Heart left ventricle (tissue), 16 donors: ENCODE measurements around the gene GCH1. TPM values are rescaled to one million over a fixed set of nuclear protein-coding genes. Genes with fewer than 3 reads are reported as not detected.
"Not testable (repeated sequence)": the region's sequence is repeated elsewhere in the genome, so short reads cannot be mapped to it uniquely, and the experiment has no call there.

Source experiments
- ATAC-seq, 4 donors: fragments of 200-7000 bp; cut with Tn5 transposase; one replicate each; pipeline ENCODE4 v1.9.1; 2020 to 2022; ENCODE audit warnings: moderate library complexity in 4 of 4, mild to moderate bottlenecking in 3 of 4, moderate number of reproducible peaks in 1 of 4
- DNase-seq, 5 donors: peaks; one replicate each; pipeline ENCODE4 v3.0.0-alpha.2; 2020
- H3K27ac ChIP-seq, 12 donors: fragments of 200-600 bp; sonication (generic) in 4 of 12; one replicate each; pipeline versions ENCODE4 v1.5.0 to v1.8.0; 2016 to 2022; ENCODE audit warnings: mild to moderate bottlenecking in 2 of 12
- H3K27me3 ChIP-seq, 9 donors: fragments of 200-600 bp; sonication (generic) in 2 of 9; one replicate each; pipeline versions ENCODE4 v1.5.1 to v1.8.0; 2016 to 2022; ENCODE audit warnings: mild to moderate bottlenecking in 3 of 9
- H3K36me3 ChIP-seq, 9 donors: fragments of 200-600 bp; sonication (generic) in 2 of 9; one replicate each; pipeline versions ENCODE4 v1.5.0 to v1.8.0; 2018 to 2022; ENCODE audit warnings: mild to moderate bottlenecking in 2 of 9
- H3K4me1 ChIP-seq, 12 donors: fragments of 200-600 bp; sonication (generic) in 4 of 12; one replicate each; pipeline versions ENCODE4 v1.5.0 to v1.8.0; 2016 to 2022; ENCODE audit warnings: mild to moderate bottlenecking in 3 of 12
- H3K4me3 ChIP-seq, 12 donors: fragments of 200-600 bp; sonication (generic) in 4 of 12; one replicate each; pipeline versions ENCODE4 v1.5.0 to v1.8.0; 2017 to 2022; ENCODE audit warnings: mild to moderate bottlenecking in 9 of 12, moderate library complexity in 4 of 12
- H3K9me3 ChIP-seq, 12 donors: fragments of 200-600 bp; sonication (generic) in 4 of 12; one replicate each; pipeline versions ENCODE4 v1.5.0 to v1.8.0; 2016 to 2022; ENCODE audit warnings: mild to moderate bottlenecking in 1 of 12
- POLR2A ChIP-seq, 2 donors: fragments of 450-650 bp; IDR thresholded peaks; one replicate each; pipeline ENCODE4 v1.6.1; 2017; ENCODE audit warnings: antibody characterized with exemption in 2 of 2, mild to moderate bottlenecking in 2 of 2, moderate library complexity in 2 of 2
- WGBS, 4 donors: extraction: QIAGEN DNeasy Blood & Tissue Kit in 2 of 4; methylation state at CpG; one replicate each; pipeline versions ENCODE4 v1.1.5 to v1.1.7; 2013 to 2018; 5-methylcytosine and 5-hydroxymethylcytosine counted together
- intact Hi-C, 10 donors: fragments of 100-400 bp; cut with DNase I; formaldehyde crosslinking; loops; one replicate each; pipeline versions ENCODE4 v1.11.1 to v1.14.2; 2022
- polyA plus RNA-seq, 2 donors: library from polyadenylated mRNA; stranded (reverse); fragments of 200-250 nt; gene quantifications; one replicate each; pipeline ENCODE4 v1.2.3, GENCODE V29; 2013
- total RNA-seq, 9 donors: library from RNA; depleted of rRNA in 2 of 9; stranded (reverse); fragments of >200 nt in 2 of 9; fragmentation: NEBNext Ultra II Directional in 3 of 9; extraction: Animal tissue kit (Norgen Biotek cat#: 25700) in 3 of 9; gene quantifications; one replicate each; pipeline versions ENCODE4 v1.1.0 to v1.2.4, GENCODE V29; 2016 to 2023
- TF ChIP-seq, protein P1 (sequence below), 12 donors: fragments of 200-600 bp; sonication (generic) in 4 of 12; IDR thresholded peaks; one replicate each; pipeline versions ENCODE4 v1.5.0 to v1.8.0; 2018 to 2022; ENCODE audit warnings: antibody characterized with exemption in 12 of 12, mild to moderate bottlenecking in 5 of 12
- donor health status: ischemic (EF 13 %, LVEDD 7.1; RV severe dilation, severe dysfunction).
- donor health status: healthy with polysubstance abuse.
- donor health status: DM: no; HTN: yes; CAD: no.
- donor health status: DM: no; HTN: no; CAD: no.
- donor health status: ischemic (EF 25% LVEDD 6.9; RV normal size, moderate dysfunction).
- donor health status: ischemic (EF 25% LVEDD 5.7; RV mildly dilated, moderate dysfunction).
- donor health status: healthy.
- donor health status: DM: yes; HTN: yes; CAD: no.
- donor health status: ischemic (EF 35%, LVEDD 5.7; RV mildly dilated, moderate dysfunction).
- donor health status: nonischemic (EF 11% LVEDD 7.7; RV severe dilation, severe dysfunction).
- donor health status: DM: yes; HTN: yes; CAD: no.
- donor health status: PGD.
- donor health status: ischemic (EF 29% LVEDD 5.4; RV normal size, mild dysfunction).
- donor health status: nonischemic (EF 23%, LVEDD 6.1; RV moderate dilation, normal function).

Gene GCH1
- total and polyA plus RNA-seq, 11 donors = 1.6 to 13.8 (median 3.3) TPM

DNA sequence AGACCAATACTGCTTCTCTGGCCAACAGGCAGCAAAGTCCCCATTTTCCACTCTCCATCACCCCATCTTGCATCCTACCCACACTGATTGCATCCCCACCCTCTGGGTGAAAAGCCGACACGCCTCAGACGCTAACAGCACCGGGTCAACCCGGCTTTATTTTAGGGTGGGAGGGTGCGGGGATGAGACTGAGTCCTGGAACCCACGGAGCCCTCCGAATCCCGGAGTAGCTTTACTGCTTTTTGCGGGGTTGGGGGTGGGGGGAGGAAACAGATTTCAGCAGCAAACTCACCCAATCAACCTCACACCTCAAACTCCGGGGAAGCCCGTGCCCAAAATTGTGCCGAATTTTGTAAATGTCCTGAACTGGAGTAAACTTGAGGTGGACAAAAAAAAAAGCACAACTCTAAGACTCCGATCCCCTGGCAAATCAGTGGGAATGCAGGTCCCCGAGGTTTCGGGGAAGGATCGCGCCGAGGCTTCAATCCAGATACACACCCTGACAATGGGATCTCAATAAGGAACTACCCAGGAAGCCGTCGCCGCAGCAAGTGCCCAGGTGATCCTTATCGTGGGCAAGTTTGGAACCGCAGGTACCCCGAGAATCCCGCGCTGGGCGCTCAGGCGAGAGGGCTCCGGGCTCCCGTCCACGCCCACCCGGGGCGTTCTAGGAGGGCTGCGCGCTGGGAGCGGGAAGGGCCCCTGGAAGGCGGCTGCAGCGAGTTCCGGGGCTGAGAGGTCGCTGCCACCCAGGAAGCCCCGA, 1.1 kb downstream of the GCH1 start:
- Histone ChIP-seq H3K27me3 (no peaks in the 10 kb centered on the region), H3K27ac (peak overlapping the region; percentile 62 to 91 (median 82)), H3K4me1 (peaks cover 0 to 26% (median 1%) of the 10 kb centered on the region in 12 donors), H3K9me3 (no peaks in the 10 kb centered on the region), H3K4me3 (peak overlapping the region; percentile 61 to 97 (median 82)), H3K36me3 (no peaks in the 10 kb centered on the region)
- no peak for TF ChIP-seq POLR2A (IDR thresholded peaks at IDR 0.05)
- TF ChIP-seq, protein P1, sequence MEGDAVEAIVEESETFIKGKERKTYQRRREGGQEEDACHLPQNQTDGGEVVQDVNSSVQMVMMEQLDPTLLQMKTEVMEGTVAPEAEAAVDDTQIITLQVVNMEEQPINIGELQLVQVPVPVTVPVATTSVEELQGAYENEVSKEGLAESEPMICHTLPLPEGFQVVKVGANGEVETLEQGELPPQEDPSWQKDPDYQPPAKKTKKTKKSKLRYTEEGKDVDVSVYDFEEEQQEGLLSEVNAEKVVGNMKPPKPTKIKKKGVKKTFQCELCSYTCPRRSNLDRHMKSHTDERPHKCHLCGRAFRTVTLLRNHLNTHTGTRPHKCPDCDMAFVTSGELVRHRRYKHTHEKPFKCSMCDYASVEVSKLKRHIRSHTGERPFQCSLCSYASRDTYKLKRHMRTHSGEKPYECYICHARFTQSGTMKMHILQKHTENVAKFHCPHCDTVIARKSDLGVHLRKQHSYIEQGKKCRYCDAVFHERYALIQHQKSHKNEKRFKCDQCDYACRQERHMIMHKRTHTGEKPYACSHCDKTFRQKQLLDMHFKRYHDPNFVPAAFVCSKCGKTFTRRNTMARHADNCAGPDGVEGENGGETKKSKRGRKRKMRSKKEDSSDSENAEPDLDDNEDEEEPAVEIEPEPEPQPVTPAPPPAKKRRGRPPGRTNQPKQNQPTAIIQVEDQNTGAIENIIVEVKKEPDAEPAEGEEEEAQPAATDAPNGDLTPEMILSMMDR (IDR thresholded peaks at IDR 0.05) = no peak
- 3 to 5% (median 4%) methylated on average over 29 to 42 of the region's 42 CpGs for whole genome bisulfite sequencing, 4 donors
- intact Hi-C loops = loop anchor here in 2 of 10 donors (5.0 kb wide), 3 partner anchors 89 to 334 kb away; partner anchors contain the start of gene SAMD4A (in 1 of the 2)
- no peak for ATAC-seq
- no peak for DNase-seq

DNA sequence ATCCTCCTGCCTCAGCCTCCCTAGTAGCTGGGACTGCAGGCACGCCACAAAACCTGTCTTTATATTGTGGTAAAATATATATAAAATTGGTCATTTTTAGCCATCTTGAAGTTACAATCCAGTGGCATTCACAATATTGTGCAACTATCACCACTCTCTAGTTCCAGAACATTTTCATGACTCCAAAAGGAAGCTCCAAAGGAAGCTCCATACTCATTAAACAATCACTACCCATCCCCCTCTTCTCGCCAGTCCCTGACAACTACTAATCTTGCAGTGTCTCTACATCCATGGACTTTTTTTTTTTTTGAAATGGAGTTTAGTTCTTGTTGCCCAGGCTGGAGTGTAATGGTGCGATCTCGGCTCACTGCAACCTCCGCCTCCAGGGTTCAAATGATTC, 3.1 kb downstream of the GCH1 start:
- WGBS, 4 donors = 89 to 98% (median 93%) methylated on average over 5 of the region's 5 CpGs
- no peak for DNase-seq
- TF ChIP-seq POLR2A (IDR thresholded peaks at IDR 0.05) = no peak
- TF ChIP-seq, protein P1 (IDR thresholded peaks at IDR 0.05) = no peak
- intact Hi-C loops = loop anchor here in 4 of 10 donors (5.0 to 10.0 kb wide), 3 partner anchors 37 to 335 kb away; partner anchors contain the start of gene SAMD4A (in 1 of the 4)
- H3K27ac ChIP-seq = no peak overlapping the region
- no peak for ATAC-seq
- no peaks in the 10 kb centered on the region for H3K9me3 ChIP-seq
- peaks cover 0 to 26% (median 1%) of the 10 kb centered on the region in 12 donors for H3K4me1 ChIP-seq
- H3K27me3 ChIP-seq = no peaks in the 10 kb centered on the region
- no peaks in the 10 kb centered on the region for H3K36me3 ChIP-seq
- H3K4me3 ChIP-seq = no peak overlapping the region

DNA sequence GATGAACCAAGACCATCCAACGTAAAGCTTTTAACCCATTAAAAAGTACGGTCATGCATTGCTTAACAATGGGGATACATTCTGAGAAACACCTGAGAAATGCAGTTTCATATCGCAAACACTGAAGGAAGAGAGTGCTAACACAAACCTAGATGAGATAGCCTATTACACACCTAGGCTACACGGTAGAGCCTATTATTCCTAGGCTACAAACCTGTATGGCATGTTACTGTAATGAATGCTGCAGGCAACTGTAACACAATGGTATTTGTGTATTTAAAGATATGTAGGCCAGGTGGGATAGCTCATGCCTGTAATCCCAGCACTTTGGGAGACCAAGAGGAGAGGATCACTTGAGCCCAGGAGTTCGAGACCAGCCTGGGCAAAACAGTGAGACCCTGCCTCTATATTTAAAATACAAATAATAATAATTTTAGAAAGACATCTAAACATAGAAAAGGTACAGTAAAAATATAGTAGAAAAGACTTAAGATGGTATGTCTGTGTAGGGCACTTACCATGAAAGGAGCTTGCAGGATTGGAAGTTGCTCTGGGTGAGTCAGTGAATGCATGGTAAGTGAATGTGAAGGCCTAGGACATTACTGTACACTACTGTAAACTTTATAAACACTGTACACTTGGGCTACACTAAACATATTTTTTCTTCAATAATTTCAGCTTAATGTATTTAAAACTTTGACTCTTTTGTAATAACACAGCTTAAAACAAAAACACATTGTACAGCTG, 4.6 kb downstream of the GCH1 start:
- not testable (repeated sequence) for H3K27ac ChIP-seq, H3K9me3 ChIP-seq, ATAC-seq, DNase-seq, H3K4me3 ChIP-seq, H3K36me3 ChIP-seq, H3K27me3 ChIP-seq
- H3K4me1 ChIP-seq = peaks cover 0 to 29% (median 1%) of the 10 kb centered on the region in 12 donors
- intact Hi-C loops = loop anchor here in 4 of 10 donors (5.0 to 10.0 kb wide), 3 partner anchors 36 to 333 kb away; partner anchors contain the start of gene SAMD4A (in 1 of the 4)
- 95 to 96% (median 96%) methylated on average over 5 of the region's 5 CpGs for WGBS, 4 donors

DNA sequence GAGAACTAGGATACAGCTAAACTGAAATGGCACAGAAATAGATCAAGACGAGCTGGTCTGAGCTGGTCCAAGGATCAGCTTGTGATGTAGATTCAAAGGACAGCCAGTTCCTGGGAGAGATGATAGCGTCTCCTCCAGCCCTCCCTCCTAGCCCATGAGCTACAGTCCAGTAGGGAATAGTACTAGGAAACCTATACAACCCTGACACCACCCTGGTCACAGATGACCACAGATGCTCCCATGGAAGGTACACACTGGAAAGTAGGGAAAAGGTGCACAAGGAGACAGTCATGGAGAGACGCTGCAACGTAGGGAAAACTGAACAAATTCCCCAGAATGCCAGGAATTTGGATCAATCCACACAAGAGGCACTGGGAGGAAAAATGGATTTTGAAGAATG, 6.9 kb downstream of the GCH1 start:
- intact Hi-C loops = loop anchor here in 4 of 10 donors (5.0 to 10.0 kb wide), 3 partner anchors 33 to 331 kb away; partner anchors contain the start of gene SAMD4A (in 1 of the 4)
- peak in 1 of 4 donors; percentile 49 for ATAC-seq
- no peaks in the 10 kb centered on the region for H3K27me3 ChIP-seq

More for the DNA sequence above, 6.9 kb downstream of the GCH1 start:
- Histone ChIP-seq H3K27ac (no peak overlapping the region), H3K4me1 (peaks cover 0 to 41% (median 0%) of the 10 kb centered on the region in 12 donors), H3K9me3 (no peaks in the 10 kb centered on the region), H3K36me3 (no peaks in the 10 kb centered on the region), H3K4me3 (no peak overlapping the region)
- TF ChIP-seq POLR2A (IDR thresholded peaks at IDR 0.05) = no peak
- TF ChIP-seq, protein P1 (IDR thresholded peaks at IDR 0.05) = no peak
- DNase-seq = no peak
- 71 to 82% (median 75%) methylated on average over 4 of the region's 4 CpGs for WGBS, 4 donors
